ENCODE measurements around the gene PHAX. TPM values are rescaled to one million over a fixed set of nuclear protein-coding genes. Genes with fewer than 3 reads are reported as not detected.

PHAX gene
- polyA plus RNA-seq, 1 donor (not counting 4 experiments of a cell fraction or from before 2014, with no cell fraction given) = 63.0 TPM

DNA sequence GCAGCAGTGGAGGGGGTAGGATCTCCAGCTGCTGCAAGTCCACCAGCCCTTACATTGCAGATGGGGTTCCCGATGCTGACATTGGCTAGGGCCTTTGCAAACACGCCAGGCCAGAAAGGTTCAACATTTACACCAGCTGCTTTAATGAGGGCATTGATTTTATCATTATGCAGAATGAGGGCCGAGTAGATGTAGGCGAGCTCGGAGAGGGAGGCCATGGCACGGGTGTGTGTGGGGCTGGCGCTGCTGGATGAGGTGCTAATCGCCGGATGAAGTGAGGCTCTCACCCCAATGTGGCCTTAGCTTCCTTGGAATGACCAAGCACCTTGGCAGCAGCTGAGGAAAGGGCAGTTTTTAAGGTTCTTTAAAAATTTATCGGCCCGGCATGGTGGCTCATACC lies 27.4 kb downstream of the PHAX start:
- no peak for DNase-seq (ENCODE audit: low read depth, low spot score)
- Histone ChIP-seq H3K4me1 (ENCODE audit: control insufficient read depth, extremely low read depth, insufficient read depth, low read length) (peaks cover 7% of the 10 kb centered on the region), H3K79me2 (ENCODE audit: control insufficient read depth, insufficient read depth, low read length) (no peaks in the 10 kb centered on the region), H3K9me1 (ENCODE audit: control insufficient read depth, extremely low read depth, insufficient read depth, low read length) (no peaks in the 10 kb centered on the region), H3K36me3 (ENCODE audit: control insufficient read depth in 2 of 2, extremely low read depth in 1 of 2, insufficient read depth in 2 of 2, low read length in 2 of 2) (peaks cover 0 to 9% of the 10 kb centered on the region in 2 experiments), H3K4me3 (ENCODE audit: control insufficient read depth in 2 of 3, extremely low read depth in 1 of 3, insufficient read depth in 2 of 3, low read depth in 1 of 3, low read length in 3 of 3) (no peak overlapping the region), H3K27ac (ENCODE audit: control insufficient read depth, insufficient read depth, low read length) (no peak overlapping the region), H3K9ac (ENCODE audit: control insufficient read depth, extremely low read depth, insufficient read depth, low read length) (no peak overlapping the region), H3K27me3 (ENCODE audit: control insufficient read depth, extremely low read depth, insufficient read depth, low read length) (no peaks in the 10 kb centered on the region), H3K9me3 (ENCODE audit: control insufficient read depth, low read depth, low read length) (no peaks in the 10 kb centered on the region), H4K20me1 (ENCODE audit: control insufficient read depth, extremely low read depth, insufficient read depth, low read length) (no peaks in the 10 kb centered on the region), H2AFZ (ENCODE audit: control insufficient read depth, low read length) (no peak overlapping the region), H3K4me2 (ENCODE audit: control insufficient read depth, extremely low read depth, insufficient read depth, low read depth, low read length) (no peak overlapping the region)
- dilution Hi-C loops (cut with MboI; ENCODE audit: extremely low pct_ligation_motif_present, low sequenced_read_pairs) = no loop called here
- FAIRE-seq = no peak
- TF ChIP-seq, protein P1, sequence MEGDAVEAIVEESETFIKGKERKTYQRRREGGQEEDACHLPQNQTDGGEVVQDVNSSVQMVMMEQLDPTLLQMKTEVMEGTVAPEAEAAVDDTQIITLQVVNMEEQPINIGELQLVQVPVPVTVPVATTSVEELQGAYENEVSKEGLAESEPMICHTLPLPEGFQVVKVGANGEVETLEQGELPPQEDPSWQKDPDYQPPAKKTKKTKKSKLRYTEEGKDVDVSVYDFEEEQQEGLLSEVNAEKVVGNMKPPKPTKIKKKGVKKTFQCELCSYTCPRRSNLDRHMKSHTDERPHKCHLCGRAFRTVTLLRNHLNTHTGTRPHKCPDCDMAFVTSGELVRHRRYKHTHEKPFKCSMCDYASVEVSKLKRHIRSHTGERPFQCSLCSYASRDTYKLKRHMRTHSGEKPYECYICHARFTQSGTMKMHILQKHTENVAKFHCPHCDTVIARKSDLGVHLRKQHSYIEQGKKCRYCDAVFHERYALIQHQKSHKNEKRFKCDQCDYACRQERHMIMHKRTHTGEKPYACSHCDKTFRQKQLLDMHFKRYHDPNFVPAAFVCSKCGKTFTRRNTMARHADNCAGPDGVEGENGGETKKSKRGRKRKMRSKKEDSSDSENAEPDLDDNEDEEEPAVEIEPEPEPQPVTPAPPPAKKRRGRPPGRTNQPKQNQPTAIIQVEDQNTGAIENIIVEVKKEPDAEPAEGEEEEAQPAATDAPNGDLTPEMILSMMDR (optimal IDR thresholded peaks at IDR 0.05 in 1 of 3, IDR thresholded peaks at IDR 0.05 in 1 of 3, conservative IDR thresholded peaks at IDR 0.05 in 1 of 3; ENCODE audit: extremely low read depth in 1 of 3, insufficient read depth in 2 of 3, low read length in 3 of 3) = no peak
- no peak for TF ChIP-seq EZH2 (IDR thresholded peaks at IDR 0.05; ENCODE audit: low read length)

DNA sequence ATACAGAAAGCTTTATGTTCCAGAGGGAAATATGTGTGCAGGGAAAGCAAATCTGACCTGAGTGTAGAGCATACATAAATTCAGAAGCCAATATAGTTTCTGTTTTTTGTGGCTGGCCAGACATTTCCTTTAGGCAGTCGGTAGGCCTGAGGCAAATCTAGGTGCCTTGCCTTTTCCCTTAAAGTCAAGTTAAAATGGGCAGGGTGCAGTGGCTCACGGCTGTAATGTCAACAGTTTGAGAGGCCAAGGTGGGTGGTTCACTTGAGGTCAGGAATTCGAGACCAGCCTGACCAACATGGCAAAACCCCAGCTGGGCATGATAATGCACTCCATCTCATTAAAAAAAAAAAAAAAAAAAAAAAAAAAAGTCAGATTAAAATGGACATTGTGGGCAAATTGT lies 31.2 kb downstream of the PHAX start:
- no peak overlapping the region for H2AFZ ChIP-seq (ENCODE audit: control insufficient read depth, low read length)
- H4K20me1 ChIP-seq (ENCODE audit: control insufficient read depth, extremely low read depth, insufficient read depth, low read length) = no peaks in the 10 kb centered on the region
- dilution Hi-C loops (cut with MboI; ENCODE audit: extremely low pct_ligation_motif_present, low sequenced_read_pairs) = no loop called here
- FAIRE-seq = no peak
- no peak overlapping the region for H3K4me3 ChIP-seq (ENCODE audit: control insufficient read depth in 2 of 3, extremely low read depth in 1 of 3, insufficient read depth in 2 of 3, low read depth in 1 of 3, low read length in 3 of 3)
- H3K9me1 ChIP-seq (ENCODE audit: control insufficient read depth, extremely low read depth, insufficient read depth, low read length) = no peaks in the 10 kb centered on the region
- TF ChIP-seq, protein P1 (optimal IDR thresholded peaks at IDR 0.05 in 1 of 3, IDR thresholded peaks at IDR 0.05 in 1 of 3, conservative IDR thresholded peaks at IDR 0.05 in 1 of 3; ENCODE audit: extremely low read depth in 1 of 3, insufficient read depth in 2 of 3, low read length in 3 of 3) = no peak
- TF ChIP-seq EZH2 (IDR thresholded peaks at IDR 0.05; ENCODE audit: low read length) = no peak
- no peak for DNase-seq (ENCODE audit: low read depth, low spot score)
- no peak overlapping the region for H3K27ac ChIP-seq (ENCODE audit: control insufficient read depth, insufficient read depth, low read length)
- no peaks in the 10 kb centered on the region for H3K79me2 ChIP-seq (ENCODE audit: control insufficient read depth, insufficient read depth, low read length)
- no peaks in the 10 kb centered on the region for H3K4me1 ChIP-seq (ENCODE audit: control insufficient read depth, extremely low read depth, insufficient read depth, low read length)
- no peaks in the 10 kb centered on the region for H3K9me3 ChIP-seq (ENCODE audit: control insufficient read depth, low read depth, low read length)
- no peaks in the 10 kb centered on the region for H3K36me3 ChIP-seq (ENCODE audit: control insufficient read depth in 2 of 2, extremely low read depth in 1 of 2, insufficient read depth in 2 of 2, low read length in 2 of 2)
- H3K4me2 ChIP-seq (ENCODE audit: control insufficient read depth, extremely low read depth, insufficient read depth, low read depth, low read length) = no peak overlapping the region
- no peaks in the 10 kb centered on the region for H3K27me3 ChIP-seq (ENCODE audit: control insufficient read depth, extremely low read depth, insufficient read depth, low read length)
- H3K9ac ChIP-seq (ENCODE audit: control insufficient read depth, extremely low read depth, insufficient read depth, low read length) = no peak overlapping the region
